ENCODE data around the gene ABLIM2. TPM values are rescaled to one million over a fixed set of nuclear protein-coding genes. Genes with fewer than 3 reads are reported as not detected.

ABLIM2 gene
- total RNA-seq, 1 experiment from 2014 or later = 1.0 TPM

- no peak overlapping the region for H3K4me3 Mint-ChIP-seq
- no peak for DNase-seq
- no peaks in the 10 kb centered on the region for H3K36me3 Mint-ChIP-seq (ENCODE audit: insufficient read depth in 1 of 3, low read depth in 3 of 3)
These were observed 165.8 kb downstream of the ABLIM2 start for GRCh38 chr4:7992846-7993245.

More at GRCh38 chr4:7992846-7993245, 165.8 kb downstream of the ABLIM2 start:
- Histone ChIP-seq H4K8ac (replicated peaks; ENCODE audit: insufficient read length, low read depth, low read length) (no peak overlapping the region), H2AK5ac (ENCODE audit: insufficient read length, low read length) (no peak overlapping the region), H3K79me2 (ENCODE audit: insufficient read depth, low read length) (no peaks in the 10 kb centered on the region), H2BK12ac (ENCODE audit: insufficient read length, low read depth, low read length) (no peak overlapping the region), H3K79me1 (ENCODE audit: insufficient read depth, low read depth, low read length, poor library complexity, severe bottlenecking) (no peaks in the 10 kb centered on the region), H3K4me2 (ENCODE audit: insufficient read depth, insufficient read length, low read length) (no peak overlapping the region), H2AFZ (ENCODE audit: low read length) (no peak overlapping the region), H4K91ac (ENCODE audit: insufficient read length, low read depth, low read length) (no peak overlapping the region), H3K14ac (ENCODE audit: insufficient read depth, low read length) (no peak overlapping the region), H3K23me2 (ENCODE audit: insufficient read length, low read depth, low read length, poor library complexity, severe bottlenecking) (no peaks in the 10 kb centered on the region), H3K9me3 (ENCODE audit: control insufficient read depth, low read depth, low read length) (no peaks in the 10 kb centered on the region), H4K5ac (ENCODE audit: insufficient read length, low read depth, low read length) (no peak overlapping the region), H3K23ac (ENCODE audit: insufficient read length, low read depth, low read length) (no peak overlapping the region), H3K27ac (ENCODE audit: insufficient read length, low read depth, low read length) (no peak overlapping the region), H2BK5ac (ENCODE audit: insufficient read length, low read length) (no peak overlapping the region), H3K27me3 (ENCODE audit: insufficient read depth, low read length) (no peaks in the 10 kb centered on the region), H3K4me1 (ENCODE audit: insufficient read depth, low read length) (no peaks in the 10 kb centered on the region), H2BK120ac (ENCODE audit: low read depth, low read length, poor library complexity, severe bottlenecking) (no peak overlapping the region), H3T11ph (ENCODE audit: low read length) (no peak overlapping the region), H3K56ac (ENCODE audit: insufficient read length, low read depth, low read length) (no peak overlapping the region), H4K20me1 (ENCODE audit: control insufficient read depth, insufficient read depth, insufficient read length) (no peaks in the 10 kb centered on the region), H3K4ac (ENCODE audit: low read depth, low read length) (no peak overlapping the region), H3K18ac (ENCODE audit: insufficient read length, low read depth, low read length) (no peak overlapping the region), H2BK15ac (ENCODE audit: low read depth, low read length) (no peak overlapping the region), H3K9ac (ENCODE audit: extremely low read depth, insufficient read length, low read length) (no peak overlapping the region), H2BK20ac (ENCODE audit: low read depth, low read length, poor library complexity, severe bottlenecking) (no peak overlapping the region)
- WGBS (ENCODE audit: extremely low coverage, insufficient read length, low lambda C conversion rate) = no CpG with 5 or more reads among the region's 11 CpGs
- Mint-ChIP-seq H3K27me3 (ENCODE audit: low read depth) (no peaks in the 10 kb centered on the region; the same call in 1 of the 2 replicates), H3K9me3 (no peaks in the 10 kb centered on the region; a peak in 1 of 5 replicates), H3K4me1 (peaks cover 9 to 11% of the 10 kb centered on the region in 2 experiments), H3K27ac (no peak overlapping the region)
- TF ChIP-seq CTCF (conservative IDR thresholded peaks at IDR 0.05) = no peak
